ENCODE data around the gene IGF2. TPM values are rescaled to one million over a fixed set of nuclear protein-coding genes. Genes with fewer than 3 reads are reported as not detected.

Gene IGF2
- total RNA-seq, 1 experiment from 2014 or later, result 14.5 TPM

- peaks cover 15% of the 10 kb centered on the region for H3K4me1 ChIP-seq (ENCODE audit: control insufficient read depth, insufficient read depth, low read length)
- no peaks in the 10 kb centered on the region for H3K9me3 ChIP-seq (ENCODE audit: control insufficient read depth, insufficient read depth, low read depth, low read length)
- ATAC-seq (peak; percentile 52), DNase-seq (ENCODE audit: low read depth, low spot score) (peak; percentile 83)
- no TSS peak for BruUV-seq (replicated peaks)
- no peak overlapping the region for H3K4me3 ChIP-seq (ENCODE audit: low read depth in 2 of 2, low read length in 2 of 2)
- in situ Hi-C loops (cut with HindIII; ENCODE audit: low pct_unique_long_range_greater_than_20kb, low sequenced_read_pairs), result no loop called here
- intact Hi-C loops (cut with micrococcal nuclease; ENCODE audit: unreplicated experiment), result loop anchor here (2.0 to 5.0 kb wide), 3 partner anchors 269 to 499 kb away; no protein-coding TSS in a partner anchor
- H3K27ac ChIP-seq (ENCODE audit: low read length), result no peak overlapping the region
- TF ChIP-seq POLR2AphosphoS5 (IDR thresholded peaks at IDR 0.05; ENCODE audit: low read depth, low read length), result no peak
- TF ChIP-seq TCF7L2 (IDR thresholded peaks at IDR 0.05; ENCODE audit: low read depth, low read length), result peak; percentile 52; the same call in 1 of the 2 replicates
- TF ChIP-seq, protein P1, sequence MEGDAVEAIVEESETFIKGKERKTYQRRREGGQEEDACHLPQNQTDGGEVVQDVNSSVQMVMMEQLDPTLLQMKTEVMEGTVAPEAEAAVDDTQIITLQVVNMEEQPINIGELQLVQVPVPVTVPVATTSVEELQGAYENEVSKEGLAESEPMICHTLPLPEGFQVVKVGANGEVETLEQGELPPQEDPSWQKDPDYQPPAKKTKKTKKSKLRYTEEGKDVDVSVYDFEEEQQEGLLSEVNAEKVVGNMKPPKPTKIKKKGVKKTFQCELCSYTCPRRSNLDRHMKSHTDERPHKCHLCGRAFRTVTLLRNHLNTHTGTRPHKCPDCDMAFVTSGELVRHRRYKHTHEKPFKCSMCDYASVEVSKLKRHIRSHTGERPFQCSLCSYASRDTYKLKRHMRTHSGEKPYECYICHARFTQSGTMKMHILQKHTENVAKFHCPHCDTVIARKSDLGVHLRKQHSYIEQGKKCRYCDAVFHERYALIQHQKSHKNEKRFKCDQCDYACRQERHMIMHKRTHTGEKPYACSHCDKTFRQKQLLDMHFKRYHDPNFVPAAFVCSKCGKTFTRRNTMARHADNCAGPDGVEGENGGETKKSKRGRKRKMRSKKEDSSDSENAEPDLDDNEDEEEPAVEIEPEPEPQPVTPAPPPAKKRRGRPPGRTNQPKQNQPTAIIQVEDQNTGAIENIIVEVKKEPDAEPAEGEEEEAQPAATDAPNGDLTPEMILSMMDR (IDR thresholded peaks at IDR 0.05), result peak; percentile 96
- no peak for TF ChIP-seq SIN3A (IDR thresholded peaks at IDR 0.05; ENCODE audit: borderline replicate concordance, insufficient read depth, low read depth, low read length)
- TF ChIP-seq, protein P2, sequence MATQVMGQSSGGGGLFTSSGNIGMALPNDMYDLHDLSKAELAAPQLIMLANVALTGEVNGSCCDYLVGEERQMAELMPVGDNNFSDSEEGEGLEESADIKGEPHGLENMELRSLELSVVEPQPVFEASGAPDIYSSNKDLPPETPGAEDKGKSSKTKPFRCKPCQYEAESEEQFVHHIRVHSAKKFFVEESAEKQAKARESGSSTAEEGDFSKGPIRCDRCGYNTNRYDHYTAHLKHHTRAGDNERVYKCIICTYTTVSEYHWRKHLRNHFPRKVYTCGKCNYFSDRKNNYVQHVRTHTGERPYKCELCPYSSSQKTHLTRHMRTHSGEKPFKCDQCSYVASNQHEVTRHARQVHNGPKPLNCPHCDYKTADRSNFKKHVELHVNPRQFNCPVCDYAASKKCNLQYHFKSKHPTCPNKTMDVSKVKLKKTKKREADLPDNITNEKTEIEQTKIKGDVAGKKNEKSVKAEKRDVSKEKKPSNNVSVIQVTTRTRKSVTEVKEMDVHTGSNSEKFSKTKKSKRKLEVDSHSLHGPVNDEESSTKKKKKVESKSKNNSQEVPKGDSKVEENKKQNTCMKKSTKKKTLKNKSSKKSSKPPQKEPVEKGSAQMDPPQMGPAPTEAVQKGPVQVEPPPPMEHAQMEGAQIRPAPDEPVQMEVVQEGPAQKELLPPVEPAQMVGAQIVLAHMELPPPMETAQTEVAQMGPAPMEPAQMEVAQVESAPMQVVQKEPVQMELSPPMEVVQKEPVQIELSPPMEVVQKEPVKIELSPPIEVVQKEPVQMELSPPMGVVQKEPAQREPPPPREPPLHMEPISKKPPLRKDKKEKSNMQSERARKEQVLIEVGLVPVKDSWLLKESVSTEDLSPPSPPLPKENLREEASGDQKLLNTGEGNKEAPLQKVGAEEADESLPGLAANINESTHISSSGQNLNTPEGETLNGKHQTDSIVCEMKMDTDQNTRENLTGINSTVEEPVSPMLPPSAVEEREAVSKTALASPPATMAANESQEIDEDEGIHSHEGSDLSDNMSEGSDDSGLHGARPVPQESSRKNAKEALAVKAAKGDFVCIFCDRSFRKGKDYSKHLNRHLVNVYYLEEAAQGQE (IDR thresholded peaks at IDR 0.05; ENCODE audit: insufficient read depth in 1 of 2, low read depth in 2 of 2, low read length in 1 of 2), result no peak
- ChIA-PET POLR2A (interaction anchor here (0.6 kb wide), 1 partner anchor 458 kb away, joined by 3 read pairs; no protein-coding TSS in a partner anchor), CTCF (interaction anchor here (0.5 to 8.3 kb wide), 35 partner anchors 8 to 655 kb away, joined by 3 to 236 read pairs (median 5); no protein-coding TSS in a partner anchor)
- no peaks in the 10 kb centered on the region for H3K36me3 ChIP-seq (ENCODE audit: control insufficient read depth, insufficient read depth, low read length)
- H3K27me3 ChIP-seq (ENCODE audit: control insufficient read depth, insufficient read depth, low read length), result peaks cover 10% of the 10 kb centered on the region
These were observed 12.5 kb upstream of the IGF2 start for GRCh38 chr11:2151500-2152257.

DNA sequence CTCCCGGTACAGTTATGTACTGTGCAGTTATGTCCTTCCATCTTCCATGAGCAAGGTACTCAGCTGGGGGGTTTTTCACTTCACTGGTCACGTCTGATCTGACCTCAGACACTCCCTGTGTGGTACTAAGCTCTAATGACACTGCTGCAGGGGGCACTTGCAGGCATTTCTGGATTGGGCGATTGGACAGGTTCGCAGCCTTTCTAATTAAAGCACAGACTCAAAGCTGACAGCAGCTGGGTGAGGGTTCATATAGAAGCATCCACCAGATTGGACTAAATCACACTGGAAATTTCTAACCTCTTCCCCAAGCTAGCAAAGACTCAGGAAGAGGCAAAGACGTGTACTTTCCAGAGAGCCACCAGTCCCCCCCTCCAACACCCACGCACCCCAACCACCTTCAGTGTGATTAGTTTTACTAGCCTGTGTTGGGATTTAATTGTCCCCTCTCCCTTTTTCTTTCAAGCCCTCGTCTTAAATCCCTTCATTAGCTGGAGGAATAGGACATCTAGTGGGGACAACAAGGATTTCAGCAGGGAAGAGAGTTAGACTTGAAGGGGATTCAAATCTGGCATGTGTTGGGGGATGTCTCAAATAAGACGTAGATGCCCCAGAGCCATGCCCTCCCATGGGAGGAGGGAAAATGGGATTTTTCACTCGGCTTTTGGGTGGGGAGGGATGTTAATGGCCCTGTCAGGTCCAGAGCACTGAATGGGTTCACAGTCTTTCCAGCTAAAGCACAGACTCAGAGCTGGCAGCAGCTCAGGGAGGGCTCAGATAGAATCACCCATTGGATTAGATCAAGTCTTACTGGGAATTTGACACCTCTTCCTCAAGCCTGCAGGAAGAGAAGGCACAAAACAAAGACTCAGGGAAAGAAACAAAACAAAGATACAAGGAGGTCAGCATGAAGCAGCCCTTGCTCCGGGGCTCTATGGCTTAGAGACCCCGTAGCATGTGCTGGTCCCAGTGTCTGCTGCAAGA, 11.0 kb upstream of the IGF2 start:
- in situ Hi-C loops (cut with HindIII; ENCODE audit: low pct_unique_long_range_greater_than_20kb, low sequenced_read_pairs) (loop anchor here (10.0 kb wide), 1 partner anchor 55 kb away; no protein-coding TSS in a partner anchor), intact Hi-C loops (cut with micrococcal nuclease; ENCODE audit: unreplicated experiment) (loop anchor here (2.0 to 5.0 kb wide), 3 partner anchors 267 to 498 kb away; no protein-coding TSS in a partner anchor)
- ATAC-seq (no peak; the same call in 1 of the 2 replicates), DNase-seq (ENCODE audit: low read depth, low spot score) (peak; percentile 67)
- BruUV-seq (replicated peaks), result no TSS peak
- TF ChIP-seq POLR2AphosphoS5 (IDR thresholded peaks at IDR 0.05; ENCODE audit: low read depth, low read length) (no peak), TCF7L2 (IDR thresholded peaks at IDR 0.05; ENCODE audit: low read depth, low read length) (no peak), SIN3A (IDR thresholded peaks at IDR 0.05; ENCODE audit: borderline replicate concordance, insufficient read depth, low read depth, low read length) (no peak)
- TF ChIP-seq, protein P2 (IDR thresholded peaks at IDR 0.05; ENCODE audit: insufficient read depth in 1 of 2, low read depth in 2 of 2, low read length in 1 of 2), result no peak
- TF ChIP-seq, protein P1 (IDR thresholded peaks at IDR 0.05), result peak; percentile 91
- Histone ChIP-seq H3K9me3 (ENCODE audit: control insufficient read depth, insufficient read depth, low read depth, low read length) (no peaks in the 10 kb centered on the region), H3K4me1 (ENCODE audit: control insufficient read depth, insufficient read depth, low read length) (peaks cover 13% of the 10 kb centered on the region; the same call in 1 of the 2 replicates), H3K27ac (ENCODE audit: low read length) (no peak overlapping the region), H3K27me3 (ENCODE audit: control insufficient read depth, insufficient read depth, low read length) (peaks cover 22% of the 10 kb centered on the region), H3K4me3 (ENCODE audit: low read depth in 2 of 2, low read length in 2 of 2) (no peak overlapping the region), H3K36me3 (ENCODE audit: control insufficient read depth, insufficient read depth, low read length) (no peaks in the 10 kb centered on the region)
- POLR2A ChIA-PET, result interaction anchor here (0.6 kb wide), 2 partner anchors 163 to 459 kb away, joined by 3 to 13 read pairs; no protein-coding TSS in a partner anchor
- CTCF ChIA-PET, result interaction anchor here (0.6 to 8.3 kb wide), 29 partner anchors 9 to 497 kb away, joined by 3 to 236 read pairs (median 5); partner anchors contain the start of genes IGF2 and TNNI2

Measured in Panc1 (cell line).